GM12874 (cell line): Measurements from ENCODE around the gene PTAR1.

Experiments
- TF ChIP-seq, protein P1 (sequence below): IDR thresholded peaks from 2 replicates; pipeline ENCODE4 v1.5.1; 2011; ENCODE audit warnings: low read depth, mild to moderate bottlenecking, control low read depth, low read length, moderate library complexity; ENCODE audit not compliant: insufficient read depth

Gene PTAR1

DNA sequence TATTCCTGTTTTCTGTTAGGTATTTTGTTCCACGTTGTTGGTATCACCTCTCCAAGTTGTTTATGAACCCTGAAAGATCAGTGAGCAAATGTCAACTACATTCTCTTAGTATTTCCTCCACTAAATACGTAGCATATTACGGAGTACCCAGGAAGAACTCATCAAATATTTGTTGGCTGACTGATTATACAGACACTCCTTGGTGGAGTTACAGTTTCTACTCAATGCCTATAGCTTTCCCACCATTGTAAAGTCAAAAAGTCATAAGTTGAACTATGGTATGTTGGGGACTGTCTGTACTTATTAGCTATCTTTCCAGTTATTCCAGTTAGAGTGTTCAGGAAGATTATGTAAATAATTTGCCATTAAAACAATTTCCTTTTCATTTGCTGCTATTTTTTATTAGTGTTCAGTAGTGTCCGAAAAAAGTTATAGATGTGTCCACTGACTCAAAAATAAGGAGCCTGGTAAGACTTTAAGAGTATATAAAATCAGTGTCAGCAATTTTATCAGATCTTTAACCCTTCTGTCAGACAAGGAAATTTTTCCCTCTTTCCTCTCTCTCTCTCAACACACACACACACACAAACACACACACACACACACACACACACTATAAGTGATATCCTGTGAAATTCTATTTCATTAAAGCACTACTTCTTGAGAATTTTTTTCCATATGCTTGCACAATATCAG lies 80.8 kb downstream of the PTAR1 start:
- TF ChIP-seq, protein P1, sequence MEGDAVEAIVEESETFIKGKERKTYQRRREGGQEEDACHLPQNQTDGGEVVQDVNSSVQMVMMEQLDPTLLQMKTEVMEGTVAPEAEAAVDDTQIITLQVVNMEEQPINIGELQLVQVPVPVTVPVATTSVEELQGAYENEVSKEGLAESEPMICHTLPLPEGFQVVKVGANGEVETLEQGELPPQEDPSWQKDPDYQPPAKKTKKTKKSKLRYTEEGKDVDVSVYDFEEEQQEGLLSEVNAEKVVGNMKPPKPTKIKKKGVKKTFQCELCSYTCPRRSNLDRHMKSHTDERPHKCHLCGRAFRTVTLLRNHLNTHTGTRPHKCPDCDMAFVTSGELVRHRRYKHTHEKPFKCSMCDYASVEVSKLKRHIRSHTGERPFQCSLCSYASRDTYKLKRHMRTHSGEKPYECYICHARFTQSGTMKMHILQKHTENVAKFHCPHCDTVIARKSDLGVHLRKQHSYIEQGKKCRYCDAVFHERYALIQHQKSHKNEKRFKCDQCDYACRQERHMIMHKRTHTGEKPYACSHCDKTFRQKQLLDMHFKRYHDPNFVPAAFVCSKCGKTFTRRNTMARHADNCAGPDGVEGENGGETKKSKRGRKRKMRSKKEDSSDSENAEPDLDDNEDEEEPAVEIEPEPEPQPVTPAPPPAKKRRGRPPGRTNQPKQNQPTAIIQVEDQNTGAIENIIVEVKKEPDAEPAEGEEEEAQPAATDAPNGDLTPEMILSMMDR: no peak

DNA sequence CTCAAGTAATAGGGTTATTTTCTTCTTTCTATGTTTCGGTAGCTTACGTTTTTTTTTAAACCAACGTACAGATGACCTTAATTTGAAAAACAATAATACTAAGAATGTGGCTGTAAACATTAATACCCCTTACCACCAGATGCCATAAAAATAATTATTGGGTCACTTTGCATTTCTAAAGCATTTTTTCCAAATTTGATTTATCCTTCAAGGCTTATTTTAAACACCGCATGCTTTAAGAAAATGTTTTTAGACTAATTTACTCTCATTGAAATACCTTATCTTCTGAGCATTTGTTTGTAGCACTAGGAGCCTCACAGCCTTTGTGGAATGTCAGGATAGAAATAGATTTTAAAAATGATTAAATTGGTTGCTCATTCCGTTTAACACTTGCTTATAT lies 81.9 kb downstream of the PTAR1 start:
- TF ChIP-seq, protein P1: no peak

DNA sequence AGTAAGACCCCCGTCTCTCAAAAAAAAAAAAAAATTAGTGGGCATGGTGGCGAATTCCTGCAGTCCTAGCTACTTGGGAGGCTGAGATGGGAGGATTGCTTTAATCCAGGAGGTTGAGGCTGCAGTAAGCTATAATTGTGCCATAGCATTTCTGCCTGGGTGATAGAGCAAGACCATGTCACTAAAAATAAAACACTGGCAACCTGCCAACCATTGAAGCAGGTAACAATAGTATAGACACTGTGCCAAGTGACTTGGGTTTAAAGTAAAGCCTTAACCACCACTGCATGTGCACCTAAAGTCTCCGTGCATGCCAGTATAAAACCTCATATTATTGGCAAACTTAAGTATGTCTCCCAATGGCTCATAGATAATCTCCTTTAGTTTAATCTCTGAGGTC lies 84.2 kb downstream of the PTAR1 start:
- TF ChIP-seq, protein P1: no peak

DNA sequence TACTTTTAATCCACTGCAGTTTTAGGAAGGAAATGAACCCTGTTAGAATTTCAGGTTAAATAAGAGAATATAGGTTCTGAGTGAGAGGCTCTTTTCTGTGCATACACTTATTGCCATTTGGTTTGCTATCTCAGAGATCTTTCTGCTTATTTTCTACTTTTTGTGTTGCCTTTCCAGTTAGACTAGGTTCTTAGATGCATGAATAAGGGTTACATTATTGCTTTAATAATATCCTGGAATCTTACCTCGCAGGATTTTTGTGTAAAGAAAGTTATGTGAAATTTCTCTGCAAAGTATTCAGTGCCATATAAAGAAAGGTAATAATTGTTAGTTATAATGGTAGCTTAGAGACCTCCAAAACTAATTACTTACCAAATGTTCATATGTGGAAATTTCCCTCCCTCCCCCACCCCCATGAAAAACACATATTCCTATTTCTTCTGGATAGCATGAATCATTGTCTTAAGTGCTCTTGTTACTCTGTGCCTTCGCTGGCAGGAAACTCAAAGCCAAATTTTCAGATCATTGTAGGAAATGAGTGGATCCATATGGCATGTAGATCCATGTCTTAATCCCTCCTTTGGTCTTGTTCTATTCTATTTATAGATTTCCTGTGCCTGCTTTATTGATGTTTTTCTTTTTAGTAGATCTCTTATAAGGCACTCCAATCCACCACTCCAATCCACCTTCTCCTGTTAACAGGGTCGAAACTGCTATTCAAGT lies 84.9 kb downstream of the PTAR1 start:
- TF ChIP-seq, protein P1: no peak

DNA sequence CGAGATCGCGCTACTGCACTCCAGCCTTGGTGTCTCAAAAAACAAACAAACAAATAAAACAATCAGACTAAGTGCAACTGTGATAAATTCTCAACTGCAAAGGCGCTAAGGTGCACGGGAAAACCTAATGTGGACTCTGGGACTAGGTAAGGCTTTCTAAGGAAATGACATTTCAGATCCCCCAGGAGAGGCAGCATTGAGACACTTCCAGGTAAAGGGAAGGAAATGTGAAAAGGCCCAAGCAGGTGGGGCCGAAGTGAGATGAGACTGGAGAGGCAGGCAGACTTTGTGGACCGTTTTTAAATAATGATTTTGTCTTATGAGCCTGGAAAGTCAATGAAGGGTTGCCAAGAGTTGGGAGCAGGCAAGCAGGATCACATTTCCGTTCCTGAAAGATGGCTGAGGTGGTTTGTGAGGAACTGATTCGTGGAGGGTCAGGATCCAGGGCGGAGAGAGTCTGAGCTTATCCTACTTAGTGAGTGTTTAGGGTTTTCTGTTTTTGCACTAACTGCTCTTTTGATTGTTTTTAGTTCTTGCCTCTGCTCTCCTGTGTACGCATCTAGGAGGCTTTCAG lies 85.6 kb downstream of the PTAR1 start:
- TF ChIP-seq, protein P1: no peak

DNA sequence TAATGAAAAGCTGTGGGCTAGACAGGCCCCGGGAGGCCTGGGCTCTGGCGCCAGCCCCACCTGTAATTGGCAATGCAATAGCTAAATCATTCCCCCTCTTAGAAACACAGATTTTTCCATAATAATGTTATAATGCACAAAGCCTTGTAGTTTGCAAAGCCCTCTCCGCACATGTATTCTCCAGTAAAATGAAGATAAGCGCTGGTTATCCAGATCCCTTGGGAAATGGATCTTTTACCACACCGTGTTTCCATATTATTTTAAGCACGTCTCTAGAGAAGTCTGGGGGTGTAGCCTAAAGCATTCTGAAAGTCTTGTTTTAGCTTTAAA lies 86.5 kb downstream of the PTAR1 start:
- TF ChIP-seq, protein P1: no peak

DNA sequence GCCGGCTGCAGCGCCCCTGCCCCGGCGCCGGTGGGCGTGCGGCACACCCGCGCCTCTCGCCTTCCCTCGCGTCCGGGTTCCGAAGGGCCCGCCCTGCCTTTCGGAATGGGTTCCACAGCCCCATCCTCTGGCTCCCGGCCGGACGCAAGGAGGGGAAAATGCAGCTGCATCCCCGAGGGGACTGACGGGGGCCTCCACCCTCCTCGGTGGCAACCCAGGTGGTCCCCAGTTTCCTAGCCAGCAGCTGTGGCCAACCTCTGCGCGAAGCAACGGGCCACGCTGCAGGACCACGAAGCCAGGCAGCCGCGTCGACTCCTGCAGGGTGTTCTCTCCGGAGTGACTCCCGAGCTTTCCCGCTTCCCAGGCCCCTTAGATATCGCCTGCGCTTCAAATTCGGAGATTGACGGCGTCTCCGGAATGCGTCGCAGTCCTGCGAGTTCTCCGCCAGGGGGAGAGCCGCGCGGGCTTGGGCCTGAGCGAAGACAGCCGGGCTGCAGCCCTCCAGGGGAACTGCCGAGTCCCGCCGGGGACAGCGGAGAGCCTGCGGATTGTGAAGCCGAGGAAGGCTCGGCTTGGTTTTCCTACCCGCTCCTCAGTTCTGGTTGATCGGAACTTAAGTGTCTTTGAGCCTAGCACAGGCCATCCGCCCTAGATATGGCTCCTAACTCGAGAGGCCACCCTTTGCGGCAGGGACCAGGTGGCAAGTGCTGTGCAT lies 87.1 kb downstream of the PTAR1 start:
- TF ChIP-seq, protein P1: peak; percentile 86
